ENCODE data around the gene TMEM255B.

DNA sequence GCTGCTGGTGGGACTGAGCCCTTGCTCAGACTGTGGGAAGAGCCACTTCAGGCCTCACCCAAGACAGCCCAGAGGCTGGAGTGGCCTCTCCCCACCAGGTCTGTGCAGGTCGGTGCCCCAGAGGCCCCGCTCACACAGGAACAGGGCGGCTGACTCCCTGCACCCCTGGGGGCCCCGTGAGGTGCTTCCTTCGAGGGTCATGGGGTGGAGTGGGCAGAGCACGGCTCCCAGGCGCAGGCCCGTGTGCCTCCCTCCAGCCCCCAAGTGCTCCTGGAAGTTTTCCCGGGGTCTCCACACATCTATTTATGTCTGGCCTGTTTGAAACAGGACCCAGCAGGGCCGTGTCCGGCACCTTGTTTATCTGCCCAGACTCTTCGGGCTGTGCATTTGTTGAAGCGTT is 9.5 kb upstream of the TMEM255B start:
- TF ChIP-seq, protein P1, sequence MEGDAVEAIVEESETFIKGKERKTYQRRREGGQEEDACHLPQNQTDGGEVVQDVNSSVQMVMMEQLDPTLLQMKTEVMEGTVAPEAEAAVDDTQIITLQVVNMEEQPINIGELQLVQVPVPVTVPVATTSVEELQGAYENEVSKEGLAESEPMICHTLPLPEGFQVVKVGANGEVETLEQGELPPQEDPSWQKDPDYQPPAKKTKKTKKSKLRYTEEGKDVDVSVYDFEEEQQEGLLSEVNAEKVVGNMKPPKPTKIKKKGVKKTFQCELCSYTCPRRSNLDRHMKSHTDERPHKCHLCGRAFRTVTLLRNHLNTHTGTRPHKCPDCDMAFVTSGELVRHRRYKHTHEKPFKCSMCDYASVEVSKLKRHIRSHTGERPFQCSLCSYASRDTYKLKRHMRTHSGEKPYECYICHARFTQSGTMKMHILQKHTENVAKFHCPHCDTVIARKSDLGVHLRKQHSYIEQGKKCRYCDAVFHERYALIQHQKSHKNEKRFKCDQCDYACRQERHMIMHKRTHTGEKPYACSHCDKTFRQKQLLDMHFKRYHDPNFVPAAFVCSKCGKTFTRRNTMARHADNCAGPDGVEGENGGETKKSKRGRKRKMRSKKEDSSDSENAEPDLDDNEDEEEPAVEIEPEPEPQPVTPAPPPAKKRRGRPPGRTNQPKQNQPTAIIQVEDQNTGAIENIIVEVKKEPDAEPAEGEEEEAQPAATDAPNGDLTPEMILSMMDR (IDR thresholded peaks at IDR 0.05; ENCODE audit: insufficient read depth, low read depth, low read length): no peak
- no peak for TF ChIP-seq EZH2 (IDR thresholded peaks at IDR 0.05; ENCODE audit: insufficient read depth, low read length)
